ENCODE results near the gene COQ8B.

DNA sequence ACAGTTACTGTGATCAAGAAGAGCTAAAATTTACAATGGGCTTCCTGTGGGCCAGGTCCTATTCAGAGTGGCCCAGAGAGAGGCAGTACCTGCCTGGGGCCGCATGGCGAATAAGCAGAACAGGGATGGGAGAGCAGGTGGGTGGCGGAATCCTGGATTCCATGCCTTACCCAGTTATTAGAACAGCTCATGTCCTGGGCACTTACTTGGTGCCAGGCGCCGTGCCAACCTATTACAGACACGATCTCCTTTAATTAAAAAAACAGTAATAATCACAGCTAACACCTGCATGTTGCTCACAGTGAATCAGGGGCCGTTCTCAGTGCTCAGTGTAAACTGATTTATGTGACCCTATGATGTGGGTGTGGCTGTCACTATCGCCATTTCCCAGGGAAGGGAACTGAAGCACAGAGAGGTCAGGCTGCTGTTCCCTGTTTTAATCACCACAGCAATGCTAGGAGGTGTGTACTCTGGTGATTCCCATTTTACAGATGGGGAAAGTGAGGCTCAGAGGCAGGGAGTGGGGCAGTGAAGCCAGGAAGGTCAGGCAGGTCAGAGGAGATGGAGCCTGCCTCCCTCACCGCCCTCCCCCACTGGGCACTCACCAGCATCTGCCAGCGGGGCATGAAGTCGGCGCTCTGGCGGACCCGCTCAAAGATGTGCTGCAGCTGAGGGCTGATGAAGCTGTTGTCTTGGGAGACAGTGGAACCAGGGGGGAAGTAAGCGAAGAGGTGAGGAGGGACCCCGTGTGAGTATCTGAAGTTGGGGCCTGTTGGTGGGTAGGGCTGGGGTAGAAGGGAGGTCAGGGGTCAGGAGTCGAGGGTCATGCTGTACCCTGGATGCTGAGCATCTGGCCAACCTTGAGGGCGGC lies 12.0 kb downstream of the COQ8B start:
- TF ChIP-seq, protein P1, sequence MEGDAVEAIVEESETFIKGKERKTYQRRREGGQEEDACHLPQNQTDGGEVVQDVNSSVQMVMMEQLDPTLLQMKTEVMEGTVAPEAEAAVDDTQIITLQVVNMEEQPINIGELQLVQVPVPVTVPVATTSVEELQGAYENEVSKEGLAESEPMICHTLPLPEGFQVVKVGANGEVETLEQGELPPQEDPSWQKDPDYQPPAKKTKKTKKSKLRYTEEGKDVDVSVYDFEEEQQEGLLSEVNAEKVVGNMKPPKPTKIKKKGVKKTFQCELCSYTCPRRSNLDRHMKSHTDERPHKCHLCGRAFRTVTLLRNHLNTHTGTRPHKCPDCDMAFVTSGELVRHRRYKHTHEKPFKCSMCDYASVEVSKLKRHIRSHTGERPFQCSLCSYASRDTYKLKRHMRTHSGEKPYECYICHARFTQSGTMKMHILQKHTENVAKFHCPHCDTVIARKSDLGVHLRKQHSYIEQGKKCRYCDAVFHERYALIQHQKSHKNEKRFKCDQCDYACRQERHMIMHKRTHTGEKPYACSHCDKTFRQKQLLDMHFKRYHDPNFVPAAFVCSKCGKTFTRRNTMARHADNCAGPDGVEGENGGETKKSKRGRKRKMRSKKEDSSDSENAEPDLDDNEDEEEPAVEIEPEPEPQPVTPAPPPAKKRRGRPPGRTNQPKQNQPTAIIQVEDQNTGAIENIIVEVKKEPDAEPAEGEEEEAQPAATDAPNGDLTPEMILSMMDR (IDR thresholded peaks at IDR 0.05) = no peak
- TF ChIP-seq ZFX (IDR thresholded peaks at IDR 0.05; ENCODE audit: borderline replicate concordance) = no peak
